ENCODE results near the gene C1QTNF3.

The C1QTNF3 gene

DNA sequence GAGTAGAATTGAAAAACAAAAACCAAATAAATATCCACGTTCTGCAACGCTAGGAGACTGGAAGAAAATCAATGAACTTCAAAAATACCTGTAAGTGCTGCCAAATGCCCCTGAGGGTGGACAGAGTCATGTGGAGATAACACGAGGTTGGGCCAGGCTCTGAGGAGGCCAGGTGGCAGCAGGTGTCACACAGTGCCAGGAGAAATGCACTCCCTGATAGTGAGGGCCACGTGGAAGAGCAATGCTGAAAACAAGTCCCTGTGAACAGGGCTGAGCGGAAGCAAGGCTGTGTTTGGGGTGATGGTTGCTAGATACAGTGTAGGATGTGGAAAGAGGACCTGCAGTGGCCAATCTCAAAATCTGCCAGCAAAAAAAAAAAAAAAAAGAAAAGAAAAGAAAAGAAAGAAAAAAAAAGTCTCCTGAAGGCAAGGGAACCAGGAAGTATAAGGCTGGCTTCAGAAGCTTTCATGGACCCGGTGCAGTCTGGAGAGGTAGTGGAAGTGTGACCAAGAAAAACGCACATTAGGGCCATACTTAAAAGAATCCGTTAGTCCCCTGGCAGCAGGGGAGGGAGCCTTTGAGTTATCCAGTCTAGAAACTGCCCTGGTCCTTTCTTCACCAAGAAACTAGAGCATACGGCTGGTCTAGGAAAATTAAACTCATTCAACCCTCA lies 16.8 kb downstream of the C1QTNF3 start:
- TF ChIP-seq, protein P1, sequence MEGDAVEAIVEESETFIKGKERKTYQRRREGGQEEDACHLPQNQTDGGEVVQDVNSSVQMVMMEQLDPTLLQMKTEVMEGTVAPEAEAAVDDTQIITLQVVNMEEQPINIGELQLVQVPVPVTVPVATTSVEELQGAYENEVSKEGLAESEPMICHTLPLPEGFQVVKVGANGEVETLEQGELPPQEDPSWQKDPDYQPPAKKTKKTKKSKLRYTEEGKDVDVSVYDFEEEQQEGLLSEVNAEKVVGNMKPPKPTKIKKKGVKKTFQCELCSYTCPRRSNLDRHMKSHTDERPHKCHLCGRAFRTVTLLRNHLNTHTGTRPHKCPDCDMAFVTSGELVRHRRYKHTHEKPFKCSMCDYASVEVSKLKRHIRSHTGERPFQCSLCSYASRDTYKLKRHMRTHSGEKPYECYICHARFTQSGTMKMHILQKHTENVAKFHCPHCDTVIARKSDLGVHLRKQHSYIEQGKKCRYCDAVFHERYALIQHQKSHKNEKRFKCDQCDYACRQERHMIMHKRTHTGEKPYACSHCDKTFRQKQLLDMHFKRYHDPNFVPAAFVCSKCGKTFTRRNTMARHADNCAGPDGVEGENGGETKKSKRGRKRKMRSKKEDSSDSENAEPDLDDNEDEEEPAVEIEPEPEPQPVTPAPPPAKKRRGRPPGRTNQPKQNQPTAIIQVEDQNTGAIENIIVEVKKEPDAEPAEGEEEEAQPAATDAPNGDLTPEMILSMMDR (IDR thresholded peaks at IDR 0.05; ENCODE audit: extremely low read depth, missing control alignments): no peak
- DNase-seq (ENCODE audit: low spot score): no peak

DNA sequence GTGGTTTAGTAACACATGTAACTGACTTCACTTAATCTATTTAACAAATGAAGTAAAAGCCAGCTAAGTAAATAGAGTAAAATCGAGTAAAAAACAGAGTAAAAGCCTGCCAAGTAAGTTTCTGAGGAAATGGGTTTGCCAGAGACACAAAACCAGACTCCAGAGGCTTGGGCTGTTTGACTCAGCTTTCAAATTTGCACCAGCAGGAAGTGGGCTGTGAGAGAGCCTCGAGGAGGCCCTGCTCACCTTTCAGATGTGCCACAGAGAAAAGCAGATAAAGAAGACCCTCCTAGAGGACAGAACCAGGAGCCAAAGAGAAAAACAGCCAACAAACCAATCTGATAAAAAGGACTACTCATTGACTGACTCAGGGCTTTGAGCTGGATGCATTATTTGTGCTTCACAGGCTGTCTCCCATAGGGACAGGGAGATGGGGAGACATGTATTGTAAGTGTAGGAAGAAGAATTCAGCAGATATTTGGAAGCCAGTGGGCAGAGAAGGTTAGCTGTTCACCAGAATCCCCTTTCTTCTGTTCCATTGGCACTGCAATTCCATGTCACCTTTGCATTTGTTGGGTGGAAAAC lies 20.8 kb downstream of the C1QTNF3 start:
- DNase-seq (ENCODE audit: low spot score): no peak
- TF ChIP-seq, protein P1 (IDR thresholded peaks at IDR 0.05; ENCODE audit: extremely low read depth, missing control alignments): no peak

DNA sequence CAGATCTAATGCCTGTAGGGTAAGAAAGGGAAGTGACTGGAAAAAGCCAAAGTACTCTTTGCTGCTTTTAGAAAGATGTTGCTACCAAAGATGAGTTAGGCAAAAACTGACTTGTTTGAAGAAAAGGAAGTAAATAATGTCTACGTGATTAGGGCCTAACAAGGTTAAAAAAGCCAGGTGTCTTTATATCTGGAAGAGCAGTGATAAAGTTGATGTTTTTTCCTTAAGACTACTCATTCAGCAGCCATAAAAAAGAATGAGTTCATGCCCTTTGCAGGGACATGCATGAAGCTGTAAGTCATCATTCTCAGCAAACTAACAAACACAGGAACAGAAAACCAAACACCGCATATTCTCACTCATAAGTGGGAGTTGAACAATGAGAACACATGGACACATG lies 21.7 kb downstream of the C1QTNF3 start:
- TF ChIP-seq, protein P1 (IDR thresholded peaks at IDR 0.05; ENCODE audit: extremely low read depth, missing control alignments): no peak
- no peak for DNase-seq (ENCODE audit: low spot score)

DNA sequence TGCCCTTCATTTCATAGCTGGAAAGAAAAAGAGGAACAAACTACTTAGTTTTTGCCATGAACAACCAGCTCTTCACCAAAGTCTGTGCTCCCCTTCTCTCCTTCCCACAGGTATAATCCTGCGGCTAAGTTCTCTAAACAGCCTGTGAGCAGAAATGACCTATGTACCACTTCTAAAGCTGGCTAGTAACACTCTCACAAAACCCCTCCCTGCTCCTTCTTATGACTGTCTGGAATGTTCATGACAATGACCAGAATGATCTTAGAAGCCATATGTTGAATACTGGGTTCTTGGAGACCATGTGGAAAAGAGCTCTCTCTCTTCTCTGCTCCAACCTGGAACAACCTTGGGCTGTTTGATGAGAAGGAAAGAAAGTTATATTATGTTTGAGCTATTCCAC lies 22.3 kb downstream of the C1QTNF3 start:
- TF ChIP-seq, protein P1 (IDR thresholded peaks at IDR 0.05; ENCODE audit: extremely low read depth, missing control alignments): no peak
- no peak for DNase-seq (ENCODE audit: low spot score)

DNA sequence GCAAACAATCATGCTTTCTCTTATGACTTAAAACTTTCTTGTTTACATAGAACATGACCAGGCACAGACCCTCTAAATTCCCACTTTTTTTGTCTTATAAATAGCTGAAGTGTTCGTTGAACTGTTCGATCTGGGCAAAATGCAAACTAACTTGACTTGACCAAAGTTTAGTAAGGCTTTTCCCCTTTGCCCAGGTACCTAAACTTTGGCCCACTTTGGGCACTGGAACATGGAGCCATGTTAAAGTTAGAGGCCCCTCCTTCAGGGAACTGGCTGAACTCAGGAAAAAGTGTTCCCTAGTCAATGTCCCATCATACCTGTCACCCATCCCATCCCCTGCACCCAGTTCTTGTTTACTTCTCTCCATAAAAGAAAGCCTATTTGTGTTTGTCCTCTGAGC lies 25.8 kb downstream of the C1QTNF3 start:
- no peak for DNase-seq (ENCODE audit: low spot score)
- TF ChIP-seq, protein P1 (IDR thresholded peaks at IDR 0.05; ENCODE audit: extremely low read depth, missing control alignments): no peak

DNA sequence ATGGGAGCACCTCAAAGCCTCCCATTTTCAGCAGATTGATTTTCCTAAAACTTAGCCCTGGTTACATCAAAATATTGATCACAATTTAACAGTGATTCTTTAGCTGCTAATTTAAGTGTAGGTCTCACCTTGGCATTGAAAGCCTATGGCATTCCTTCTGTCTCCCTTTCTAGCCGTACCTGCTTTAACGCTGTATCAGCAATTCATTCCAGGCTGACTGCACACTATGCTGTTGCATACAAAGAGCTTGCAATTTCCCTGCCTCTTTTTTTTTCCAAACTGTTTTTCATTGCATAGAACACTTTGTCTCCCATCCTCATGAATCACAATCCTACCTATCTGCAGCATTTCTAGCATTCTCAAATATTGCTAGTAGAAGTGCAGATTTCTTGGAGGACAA lies 26.3 kb downstream of the C1QTNF3 start:
- DNase-seq (ENCODE audit: low spot score): no peak
- TF ChIP-seq, protein P1 (IDR thresholded peaks at IDR 0.05; ENCODE audit: extremely low read depth, missing control alignments): no peak

DNA sequence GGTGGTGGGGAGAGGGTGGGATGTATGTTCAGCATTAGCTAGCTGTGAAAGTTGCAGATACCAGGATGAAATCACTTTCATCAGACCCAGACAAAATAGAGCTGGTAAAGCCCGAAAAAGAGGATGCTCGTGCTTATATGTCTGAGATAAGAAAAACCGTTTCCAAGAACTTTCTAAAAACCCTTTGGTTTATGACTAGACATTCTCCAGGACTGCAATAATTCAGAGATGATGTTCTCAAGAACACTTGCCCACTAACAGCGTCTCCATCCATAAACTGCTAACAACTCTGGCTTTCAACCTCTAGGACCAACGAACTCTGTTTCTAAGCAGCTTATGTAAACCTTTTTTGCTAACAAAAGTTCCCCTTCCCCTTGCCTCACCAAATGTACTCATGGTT lies 26.8 kb downstream of the C1QTNF3 start:
- no peak for DNase-seq (ENCODE audit: low spot score)
- TF ChIP-seq, protein P1 (IDR thresholded peaks at IDR 0.05; ENCODE audit: extremely low read depth, missing control alignments): no peak
